HG03103 (cell line): ENCODE data around the gene NEGR1.

Source experiments
- ATAC-seq: cut with Tn5 transposase; IDR thresholded peaks from one replicate; pipeline ENCODE4 v1.9.1; 2021; ENCODE audit warnings: low read depth; ENCODE audit not compliant: unreplicated experiment

The NEGR1 gene

DNA sequence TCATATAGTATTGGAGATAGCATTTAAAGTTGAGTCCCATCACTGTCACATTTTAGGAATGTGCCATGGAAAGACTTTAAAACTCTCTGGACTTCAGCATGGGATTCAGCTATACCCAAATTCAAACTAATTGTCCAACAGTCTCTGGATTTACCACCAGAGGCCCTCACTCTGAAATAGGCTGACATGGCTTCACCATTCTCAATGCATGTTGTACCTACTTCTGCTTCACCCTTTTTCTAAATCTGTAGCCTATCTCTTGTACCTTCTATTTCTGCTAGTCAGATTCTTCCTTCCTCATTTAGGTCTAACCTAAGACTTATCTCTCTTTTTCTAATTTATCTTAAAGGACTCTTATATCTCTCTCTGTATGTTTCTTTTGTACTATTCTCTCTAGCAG lies 688.8 kb downstream of the NEGR1 start:
- no peak for ATAC-seq

DNA sequence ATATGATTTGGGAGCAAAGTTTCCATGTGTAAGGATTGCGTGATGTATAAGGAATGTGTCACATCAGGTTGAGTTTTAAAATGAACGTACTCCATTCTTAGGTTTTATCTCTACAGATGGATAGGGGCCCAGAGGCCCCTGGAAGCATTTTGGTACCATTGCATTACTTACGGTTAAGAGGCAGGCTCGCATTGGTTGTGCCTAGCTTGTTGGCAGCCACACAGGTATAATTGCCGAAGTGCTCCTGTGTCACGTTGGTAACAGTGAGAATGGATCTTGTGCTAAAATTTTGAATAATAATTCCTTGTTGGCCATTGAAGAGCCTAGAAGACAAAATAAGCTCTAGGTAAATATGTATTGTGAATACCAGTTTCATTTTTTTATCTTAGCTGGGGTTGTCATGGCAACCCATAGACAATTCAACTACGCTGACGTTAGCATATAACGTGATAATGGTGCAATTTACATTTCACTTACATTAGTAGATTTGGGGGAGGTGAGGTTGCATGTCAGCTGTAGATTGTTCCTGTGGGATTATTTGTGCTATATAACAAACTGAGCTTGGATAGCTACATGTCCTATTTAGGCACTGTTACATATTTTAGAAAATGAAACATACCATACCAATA lies 689.6 kb downstream of the NEGR1 start:
- no peak for ATAC-seq

DNA sequence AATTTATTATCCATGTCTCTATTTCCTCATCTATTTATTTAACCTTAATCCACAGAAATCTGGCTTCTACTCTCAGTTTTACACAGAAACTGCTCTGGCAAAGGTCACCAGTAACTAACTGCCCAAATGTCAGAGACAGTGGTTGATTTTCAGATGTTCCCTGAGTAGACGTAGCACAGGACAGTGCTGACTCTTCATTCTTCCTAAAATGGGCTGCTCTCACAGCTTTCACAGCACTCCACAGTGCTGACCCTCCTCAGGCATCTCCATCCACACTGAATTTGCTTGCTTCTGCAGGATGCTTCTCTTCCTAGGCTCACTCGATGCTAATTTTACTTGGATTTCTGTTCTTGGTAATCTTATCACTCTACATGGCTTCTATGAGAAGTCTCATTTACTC lies 693.3 kb downstream of the NEGR1 start:
- no peak for ATAC-seq

DNA sequence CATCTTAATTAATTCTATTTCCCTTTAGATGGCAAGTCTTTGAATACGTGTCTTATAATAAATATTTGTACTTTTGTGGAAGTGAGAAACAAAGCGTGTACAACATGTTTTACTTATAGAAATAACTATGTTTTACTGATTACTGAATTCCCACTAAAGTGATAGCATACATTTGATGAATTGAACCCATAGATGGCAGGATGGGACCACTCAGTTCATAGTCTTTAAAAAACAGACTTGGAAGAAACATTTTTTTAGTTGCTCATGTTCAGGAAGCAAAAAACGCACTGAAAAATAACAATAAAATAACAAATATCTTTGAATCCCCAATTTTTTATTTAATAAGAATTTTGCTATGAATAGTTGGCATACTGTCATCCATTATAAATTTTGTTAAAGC lies 694.4 kb downstream of the NEGR1 start:
- ATAC-seq: no peak

DNA sequence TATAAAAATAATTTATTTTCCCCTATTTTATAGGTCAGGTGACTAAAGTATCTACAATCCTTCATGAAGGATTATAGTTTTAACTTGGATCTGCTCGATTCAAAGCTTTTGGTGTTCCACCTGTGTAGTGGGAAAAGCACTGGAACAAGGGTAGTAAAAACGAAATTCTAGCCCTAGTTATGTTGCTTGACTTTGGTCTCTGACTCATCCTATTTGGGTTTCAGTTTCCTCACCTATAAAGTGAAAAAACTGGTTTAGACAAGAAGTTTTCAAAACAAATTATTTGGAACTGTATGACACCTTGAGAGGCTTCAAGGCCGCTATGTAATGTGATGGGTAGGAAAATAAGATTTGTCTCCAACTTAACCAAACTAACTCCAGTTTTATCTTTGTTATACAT lies 696.3 kb downstream of the NEGR1 start:
- no peak for ATAC-seq

DNA sequence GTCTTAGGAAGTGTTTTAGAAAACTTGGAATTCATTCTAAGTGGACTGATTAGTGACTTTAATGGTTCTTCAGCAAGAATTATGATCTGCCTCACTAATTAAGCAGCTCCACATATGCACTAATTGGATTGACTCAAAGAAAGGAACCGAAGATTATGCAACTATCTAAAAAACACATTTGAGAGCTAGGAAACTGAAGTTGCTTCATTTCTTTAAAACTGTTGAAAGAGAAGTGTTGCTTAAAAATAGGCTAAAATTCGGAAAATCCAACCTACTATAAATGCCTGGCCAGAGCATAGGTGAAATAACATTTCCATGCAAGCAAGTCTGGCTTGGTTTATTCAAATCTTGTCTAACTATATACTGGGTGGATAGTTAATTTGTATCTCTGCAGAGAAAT lies 698.6 kb downstream of the NEGR1 start:
- ATAC-seq: no peak

DNA sequence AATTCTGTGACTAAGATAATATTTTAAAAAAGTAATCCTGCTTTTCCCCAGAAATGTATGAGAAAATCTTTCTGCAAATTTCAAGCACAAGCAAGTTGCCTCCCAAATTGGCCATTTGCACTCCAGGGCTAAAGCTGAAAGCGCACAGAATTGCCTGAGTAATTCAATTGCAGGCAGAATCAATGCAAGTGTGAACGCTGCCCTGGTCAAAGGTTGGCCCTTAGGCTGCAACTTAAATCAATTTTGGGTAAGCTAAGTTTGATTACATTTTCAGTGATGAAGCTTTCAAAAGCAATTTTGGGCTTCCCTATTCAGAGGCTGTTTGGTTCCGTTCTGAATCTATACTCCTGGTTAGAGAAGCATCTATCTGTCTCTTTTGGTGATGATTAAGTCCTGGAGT lies 699.7 kb downstream of the NEGR1 start:
- ATAC-seq: no peak

DNA sequence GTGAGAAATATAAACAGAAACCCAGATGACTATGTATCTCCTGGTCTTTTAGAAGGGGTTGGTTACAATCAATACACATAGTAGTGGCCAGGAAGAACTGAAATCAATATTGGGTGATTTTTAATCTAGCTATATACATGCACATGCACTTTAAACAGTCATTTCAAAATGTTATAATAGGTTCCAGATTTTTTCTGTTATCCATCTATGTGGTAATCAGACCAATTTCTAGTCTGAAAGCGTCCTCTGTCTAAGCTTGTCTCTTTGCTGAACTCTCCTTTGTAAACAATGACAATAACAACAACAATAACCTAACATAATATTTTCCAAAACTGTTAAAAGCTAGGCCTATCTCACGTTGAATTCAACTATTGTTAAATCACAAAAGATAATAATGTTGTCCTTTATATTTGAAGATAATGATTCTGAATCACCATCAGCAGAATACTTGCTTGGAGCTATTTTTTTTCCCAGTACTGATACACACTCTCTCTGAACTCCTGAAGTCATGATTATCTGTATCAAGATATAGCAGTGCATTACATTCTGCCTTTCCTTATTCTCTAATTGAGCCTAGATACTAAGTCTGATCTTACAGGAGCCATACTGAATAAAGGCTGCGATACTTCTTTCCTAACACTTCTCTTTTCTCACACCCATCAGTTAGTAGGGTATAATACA lies 704.7 kb downstream of the NEGR1 start:
- ATAC-seq: no peak

DNA sequence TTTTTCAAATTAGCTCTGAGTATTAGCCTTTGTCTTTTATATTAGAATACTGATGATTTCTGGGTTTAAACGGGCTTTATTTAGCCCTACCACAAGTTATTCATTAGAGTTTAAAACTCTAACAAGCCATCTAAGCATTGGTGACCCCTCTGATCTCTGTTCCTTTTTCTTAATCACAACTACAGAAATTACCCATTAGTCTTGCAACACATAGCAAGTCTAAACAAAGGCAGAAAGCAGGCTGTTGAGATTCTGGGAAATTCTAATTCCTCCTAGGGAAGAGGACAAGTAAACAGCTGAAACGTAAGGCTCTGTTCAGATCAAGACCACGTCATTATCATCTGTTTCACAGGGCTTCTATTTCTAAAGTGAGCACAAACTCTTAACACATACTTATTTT lies 710.3 kb downstream of the NEGR1 start:
- no peak for ATAC-seq

DNA sequence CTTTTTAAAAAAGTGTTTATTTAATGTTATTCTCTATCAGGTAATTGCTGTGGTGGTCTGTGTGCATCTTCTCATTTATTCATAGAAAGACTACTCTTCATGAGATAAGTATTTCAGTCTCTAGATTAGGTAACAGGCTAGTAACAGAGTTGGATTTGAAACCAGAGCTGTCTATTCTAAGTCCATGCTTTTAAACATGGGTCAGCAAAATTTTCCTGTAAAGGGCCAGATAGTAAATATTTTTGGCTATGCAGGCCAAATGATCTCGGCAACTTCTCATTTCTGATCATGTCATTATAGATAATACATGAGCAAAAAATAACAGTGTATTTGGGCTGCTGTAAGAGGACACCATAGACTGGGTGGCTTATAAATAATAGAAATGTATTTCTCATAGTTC lies 715.9 kb downstream of the NEGR1 start:
- ATAC-seq: no peak

DNA sequence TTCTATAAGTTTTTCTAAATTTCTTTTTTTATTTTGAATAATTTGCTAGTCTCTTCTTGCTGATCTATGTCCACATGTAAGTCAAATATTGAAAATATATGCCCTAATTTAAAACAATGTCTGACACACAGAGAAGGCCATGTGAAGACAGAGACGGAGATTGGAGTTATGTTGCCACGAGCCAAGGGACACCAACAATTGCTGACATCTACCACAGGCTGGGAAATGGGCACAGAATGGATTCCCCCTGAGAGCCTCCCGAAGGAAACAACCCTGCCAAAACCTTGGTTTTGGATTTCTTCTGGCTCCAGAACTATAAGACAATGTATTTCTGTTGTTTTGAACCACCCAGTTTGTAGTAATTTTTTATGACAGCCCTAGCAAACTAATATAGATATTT lies 716.5 kb downstream of the NEGR1 start:
- no peak for ATAC-seq

DNA sequence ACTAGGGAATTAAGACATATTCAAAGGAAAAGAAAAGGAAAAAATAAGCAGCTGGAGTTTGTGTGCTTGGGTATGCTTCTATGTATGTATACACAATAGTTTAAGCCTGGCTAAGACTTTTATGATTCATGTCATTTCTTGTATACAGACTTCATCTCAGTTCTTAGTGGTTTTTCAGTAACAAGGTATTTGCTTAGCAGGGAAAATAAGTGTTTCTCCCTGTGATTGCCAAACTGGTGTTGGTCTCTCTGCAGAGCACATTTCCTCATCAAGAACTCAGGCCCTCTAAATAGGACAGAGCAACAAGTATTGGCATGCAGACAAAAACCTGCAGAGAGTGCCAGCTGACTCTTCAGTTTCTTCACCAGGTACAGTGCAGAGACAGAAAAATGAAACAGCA lies 717.1 kb downstream of the NEGR1 start:
- no peak for ATAC-seq

DNA sequence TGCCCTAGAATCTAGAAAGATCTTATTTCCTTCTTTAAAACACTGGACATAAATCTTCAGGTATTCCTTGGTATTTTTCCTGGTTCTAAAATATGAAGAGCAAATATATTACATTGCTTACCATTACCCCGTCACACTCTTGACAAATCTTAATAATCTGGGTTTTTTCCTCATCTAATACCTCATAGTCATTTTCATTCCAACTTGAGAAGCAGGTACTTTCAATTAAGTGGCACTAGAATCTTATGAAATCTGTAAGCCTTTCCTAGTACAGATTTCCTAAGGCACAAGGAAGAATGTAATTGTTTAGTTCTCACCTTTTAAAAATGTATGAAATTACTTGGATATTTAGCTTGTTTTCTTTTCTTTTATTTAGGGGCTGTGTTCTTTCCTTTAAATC lies 720.0 kb downstream of the NEGR1 start:
- ATAC-seq: no peak

DNA sequence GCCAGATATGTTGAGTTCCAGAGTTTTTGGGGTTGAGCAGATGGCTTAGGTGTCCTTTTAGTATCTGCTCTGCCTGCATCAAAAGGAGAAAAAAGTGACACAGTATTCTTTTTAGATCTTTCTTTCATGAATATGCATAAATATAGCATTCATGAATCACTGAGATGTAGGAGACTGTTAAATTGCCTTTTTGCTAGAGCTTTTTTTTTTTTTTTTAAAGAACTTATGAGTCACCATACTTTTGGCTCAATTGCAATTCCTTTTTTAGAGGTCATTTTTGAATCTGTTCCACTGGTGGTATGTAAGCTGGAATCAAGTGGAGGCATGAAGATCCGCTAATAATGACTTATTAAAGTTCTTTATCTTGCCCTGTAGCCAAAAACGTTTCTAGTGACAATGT lies 720.6 kb downstream of the NEGR1 start:
- ATAC-seq: no peak

DNA sequence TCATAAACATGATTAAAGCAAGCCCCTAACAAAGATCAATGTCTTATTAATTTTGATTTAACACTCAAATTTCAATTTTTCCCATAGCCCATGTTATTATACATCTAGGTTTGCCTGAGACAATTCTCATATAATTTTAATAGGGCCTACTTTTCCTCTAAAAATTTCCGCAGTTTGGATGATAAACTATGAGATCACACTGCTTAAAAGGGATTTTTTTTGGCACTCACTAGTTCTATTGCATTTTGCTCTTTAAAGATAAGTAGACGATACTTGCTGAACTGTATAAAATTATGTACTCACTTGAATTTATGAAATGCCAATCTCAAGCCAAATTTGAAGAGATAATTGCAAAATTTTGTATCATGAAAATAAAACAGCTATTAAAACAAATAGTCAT lies 721.1 kb downstream of the NEGR1 start:
- ATAC-seq: no peak

DNA sequence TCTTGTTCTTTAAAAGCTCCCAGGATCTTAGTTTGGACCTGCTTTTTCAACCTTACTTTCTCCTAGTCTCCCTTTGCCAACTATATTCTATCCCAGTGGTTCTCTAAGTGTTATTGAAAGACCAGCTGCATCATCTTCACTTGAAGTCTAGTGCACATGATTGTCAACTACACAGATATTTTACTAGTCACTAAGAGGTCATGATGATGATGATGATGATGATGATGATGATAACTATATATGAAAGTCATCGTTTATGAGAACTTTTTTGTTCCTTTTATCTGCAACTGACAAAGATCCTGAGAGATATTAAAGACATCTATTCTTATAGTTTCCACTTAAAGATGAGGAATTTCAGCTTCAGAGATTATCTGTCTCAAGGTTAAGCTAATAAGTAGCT lies 722.5 kb downstream of the NEGR1 start:
- no peak for ATAC-seq

DNA sequence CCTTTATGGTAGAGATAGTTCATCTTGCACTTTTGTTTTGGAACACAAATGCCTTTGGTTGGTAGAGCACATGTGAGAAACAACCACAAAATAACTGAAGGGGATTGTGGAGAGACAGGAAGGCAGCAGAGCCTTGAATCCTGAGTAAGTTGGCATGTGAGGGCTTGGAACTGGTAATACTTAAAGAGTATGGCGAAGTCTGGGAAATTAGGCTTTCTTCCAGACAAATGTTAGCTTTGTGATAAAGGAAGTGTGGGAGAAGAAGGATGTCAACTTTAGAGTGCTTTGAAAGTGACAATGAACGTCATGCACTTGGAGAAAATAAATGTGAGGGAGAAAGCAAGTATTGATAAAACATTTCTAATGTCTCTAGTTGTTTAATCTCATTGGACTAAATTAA lies 725.2 kb downstream of the NEGR1 start:
- no peak for ATAC-seq

DNA sequence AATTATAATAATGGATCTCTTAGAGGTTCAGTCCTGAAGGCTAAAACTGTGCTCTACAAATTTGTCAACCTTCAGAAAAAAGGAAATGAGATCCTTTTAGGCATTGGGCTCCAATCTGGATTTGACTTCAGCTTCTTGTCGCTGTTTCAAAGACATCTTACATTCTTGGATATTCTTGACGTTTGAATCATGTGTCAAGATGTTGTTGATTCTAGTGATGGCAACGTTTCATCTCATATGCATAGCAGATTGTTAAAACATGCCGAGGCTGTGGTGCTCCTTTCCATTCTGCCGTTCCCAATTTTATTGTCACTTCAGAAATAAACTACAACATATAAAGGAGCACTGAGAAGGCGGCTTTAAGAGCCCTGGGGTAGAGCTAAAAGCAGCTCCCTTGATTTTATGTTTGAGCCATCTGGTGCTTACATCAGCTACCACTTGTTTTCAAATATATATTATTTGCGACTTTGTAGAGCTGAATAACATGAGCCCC lies 733.9 kb downstream of the NEGR1 start:
- no peak for ATAC-seq

DNA sequence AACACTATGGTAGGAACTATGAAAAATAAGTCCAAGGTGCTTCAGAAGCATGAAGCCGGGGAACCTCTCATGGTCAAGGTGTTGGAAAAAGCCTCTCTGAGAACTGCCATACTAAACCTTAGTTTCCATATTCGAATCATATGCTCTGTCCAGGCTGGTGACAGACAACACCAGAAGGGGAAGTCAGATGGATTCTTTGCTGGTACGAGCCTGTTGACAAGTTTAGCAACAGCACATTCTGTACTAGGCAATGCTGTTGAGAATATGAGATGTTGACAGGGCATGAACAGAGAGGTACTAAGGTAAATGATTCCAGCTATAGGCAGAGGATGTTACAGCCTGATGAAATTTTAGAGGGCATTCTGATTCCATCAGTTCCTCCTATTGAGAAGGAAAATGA lies 740.2 kb downstream of the NEGR1 start:
- no peak for ATAC-seq

DNA sequence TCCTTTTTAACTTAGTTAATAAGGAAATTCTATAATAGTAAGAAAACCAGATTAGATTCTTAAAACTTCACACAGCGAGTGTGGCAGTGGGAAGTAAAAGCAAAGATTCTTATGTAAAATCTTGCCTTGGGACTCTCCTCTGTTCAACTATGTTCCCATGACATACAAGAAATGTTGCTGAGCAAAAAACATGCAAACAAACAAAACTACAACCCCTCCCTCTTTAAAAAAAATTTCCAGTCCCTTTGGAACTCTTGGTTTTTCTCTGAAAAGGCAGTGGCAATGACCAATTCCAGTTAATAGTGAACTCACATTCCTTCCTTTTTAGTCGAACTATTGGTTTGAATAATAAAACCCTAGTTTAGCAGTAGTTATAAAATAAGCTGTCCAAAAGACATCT lies 748.4 kb downstream of the NEGR1 start:
- no peak for ATAC-seq

DNA sequence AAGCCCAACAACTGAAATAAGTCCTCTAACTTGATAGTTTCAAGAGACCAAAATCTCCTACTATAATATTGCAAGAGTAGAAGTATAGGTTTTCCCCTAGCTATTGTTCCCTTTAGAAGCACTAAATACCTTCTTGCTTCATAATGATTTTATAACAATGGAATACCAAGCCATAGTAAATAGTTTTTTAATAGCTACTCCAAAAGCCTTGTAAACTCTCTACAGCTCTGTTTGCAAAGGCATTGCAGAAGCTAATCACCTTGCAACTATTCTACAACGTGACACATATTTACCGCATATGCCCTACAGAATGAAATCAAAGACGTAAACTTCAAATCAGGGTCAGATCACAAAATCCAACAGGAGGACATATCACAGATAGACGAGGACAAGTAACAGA lies 750.0 kb downstream of the NEGR1 start:
- ATAC-seq: no peak

DNA sequence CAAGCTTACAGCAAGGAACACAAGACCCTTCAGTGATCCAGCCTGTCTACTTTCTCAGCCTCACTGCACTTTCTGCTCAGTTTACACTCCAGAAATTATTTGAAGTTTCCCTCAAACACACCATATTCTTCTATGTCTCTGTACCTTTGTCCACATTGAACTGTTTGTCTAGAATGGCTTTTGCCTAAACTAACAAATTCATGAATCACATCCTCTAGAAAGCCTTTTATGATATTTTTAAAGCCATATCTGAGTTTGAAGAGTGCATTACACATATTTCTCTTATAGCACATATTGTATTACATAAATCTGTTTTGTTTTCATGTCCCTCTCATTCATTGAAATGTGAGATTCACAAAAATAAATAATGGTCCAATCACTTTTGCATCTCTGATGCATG lies 755.5 kb downstream of the NEGR1 start:
- no peak for ATAC-seq

DNA sequence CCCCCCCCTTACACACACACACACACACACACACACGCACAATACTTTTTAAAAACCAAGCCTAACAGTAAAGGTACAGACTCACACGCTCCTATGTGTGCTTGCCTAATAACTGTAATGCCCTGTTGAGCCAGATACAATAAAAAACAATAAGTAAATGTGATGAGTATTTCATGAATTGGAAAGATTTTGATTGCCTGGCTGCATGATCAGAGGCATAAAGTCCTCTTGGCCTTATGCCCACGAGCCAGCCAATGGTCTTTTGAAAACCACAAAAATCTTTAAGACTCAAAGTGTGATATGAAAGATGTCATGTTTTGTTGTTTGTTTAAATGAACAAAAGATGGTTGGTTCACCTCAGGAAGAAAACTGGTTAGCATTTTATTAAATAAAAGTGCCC lies 759.6 kb downstream of the NEGR1 start:
- ATAC-seq: no peak
